Activated CD8-positive, alpha-beta memory T cell treated with anti-CD3 and anti-CD28 coated beads for 1 hour (primary cell): ENCODE data around the gene GALNS.
"Not testable (repeated sequence)": the region's sequence is repeated elsewhere in the genome, so short reads cannot be mapped to it uniquely, and the experiment has no call there.

Experiments
- DNase-seq, 2 donors: peaks; one replicate each; pipeline ENCODE4 v3.0.0-alpha.2; 2020; ENCODE audit warnings: low read depth in 1 of 2; ENCODE audit errors: extremely low read depth in 1 of 2

GALNS gene

DNA sequence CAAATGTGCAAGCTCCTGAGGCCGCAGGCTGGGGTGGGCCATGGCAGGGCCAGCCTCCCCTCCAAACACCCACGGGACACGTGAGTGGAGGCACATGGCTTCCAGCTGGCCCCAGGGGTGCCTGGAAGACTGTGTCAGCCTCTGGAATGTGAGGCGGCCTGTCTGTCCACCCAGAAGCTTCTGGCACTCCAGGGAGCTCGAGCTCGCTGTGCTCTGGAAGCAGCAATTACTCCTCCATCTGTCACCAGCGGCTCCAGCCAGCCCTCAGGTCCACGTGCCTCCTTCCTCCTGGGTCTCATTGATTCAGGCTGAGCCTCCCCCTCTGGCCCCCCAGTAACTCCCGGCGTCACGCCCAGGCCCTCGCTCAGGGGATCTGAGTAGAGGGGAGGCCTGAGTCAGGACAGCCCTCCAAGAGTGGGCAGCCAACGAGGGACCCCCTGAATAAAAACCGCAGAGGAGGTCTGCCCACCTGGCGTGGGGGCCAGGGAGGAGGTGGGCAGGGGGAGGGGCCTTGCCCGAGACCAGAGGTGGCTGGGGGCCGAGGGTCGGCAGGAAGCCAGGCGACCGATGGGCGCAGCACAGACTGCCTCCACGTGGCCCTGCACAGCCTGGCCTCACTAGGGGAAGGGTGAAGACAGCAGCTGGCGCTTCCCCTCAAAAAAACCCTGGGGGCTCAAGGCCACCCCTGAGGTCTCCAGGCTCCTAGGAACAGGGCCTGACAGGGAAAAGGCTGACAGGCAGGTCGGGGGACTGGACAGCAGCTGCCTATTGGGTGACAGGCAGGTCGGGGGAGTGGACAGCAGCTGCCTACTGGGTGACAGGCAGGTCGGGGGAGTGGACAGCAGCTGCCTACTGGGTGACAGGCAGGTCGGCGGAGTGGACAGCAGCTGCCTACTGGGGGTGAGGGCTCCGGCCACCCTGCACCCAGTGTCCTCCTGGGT is 83.6 kb downstream of the GALNS start:
- DNase-seq = no peak

DNA sequence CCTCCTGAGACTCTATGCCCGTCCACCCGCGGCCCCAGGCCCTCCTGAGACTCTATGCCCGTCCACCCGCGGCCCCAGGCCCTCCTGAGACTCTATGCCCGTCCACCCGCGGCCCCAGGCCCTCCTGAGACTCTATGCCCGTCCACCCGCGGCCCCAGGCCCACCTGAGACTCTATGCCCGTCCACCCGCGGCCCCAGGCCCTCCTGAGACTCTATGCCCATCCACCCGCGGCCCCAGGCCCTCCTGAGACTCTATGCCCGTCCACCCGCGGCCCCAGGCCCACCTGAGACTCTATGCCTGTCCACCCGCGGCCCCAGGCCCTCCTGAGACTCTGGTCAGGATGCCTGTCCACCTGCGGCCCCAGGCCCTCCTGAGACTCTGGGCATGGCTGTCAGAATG is 85.0 kb downstream of the GALNS start:
- not testable (repeated sequence) for DNase-seq

DNA sequence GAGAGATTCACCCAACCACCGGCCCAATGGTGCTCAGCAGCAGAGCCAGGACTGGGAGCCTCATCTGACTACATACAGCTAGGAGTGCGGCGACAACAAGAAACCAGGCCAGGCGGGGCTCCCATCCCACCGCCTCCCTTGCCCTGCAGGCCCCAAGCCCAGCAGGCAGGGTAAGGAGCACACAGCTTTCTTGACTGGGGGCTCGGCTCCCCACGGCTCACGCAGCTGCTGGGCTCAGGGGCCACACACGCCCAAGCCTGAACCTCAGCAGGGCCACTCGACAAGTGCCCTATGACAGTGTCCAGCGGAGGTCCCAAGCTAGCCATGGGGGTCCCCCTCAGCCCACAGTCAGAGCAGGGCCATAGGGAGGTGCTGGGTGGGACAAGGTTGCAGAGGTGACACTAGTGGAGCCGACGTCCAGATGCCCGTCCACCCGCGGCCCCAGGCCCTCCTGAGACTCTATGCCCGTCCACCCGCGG is 85.4 kb downstream of the GALNS start:
- DNase-seq = no peak

DNA sequence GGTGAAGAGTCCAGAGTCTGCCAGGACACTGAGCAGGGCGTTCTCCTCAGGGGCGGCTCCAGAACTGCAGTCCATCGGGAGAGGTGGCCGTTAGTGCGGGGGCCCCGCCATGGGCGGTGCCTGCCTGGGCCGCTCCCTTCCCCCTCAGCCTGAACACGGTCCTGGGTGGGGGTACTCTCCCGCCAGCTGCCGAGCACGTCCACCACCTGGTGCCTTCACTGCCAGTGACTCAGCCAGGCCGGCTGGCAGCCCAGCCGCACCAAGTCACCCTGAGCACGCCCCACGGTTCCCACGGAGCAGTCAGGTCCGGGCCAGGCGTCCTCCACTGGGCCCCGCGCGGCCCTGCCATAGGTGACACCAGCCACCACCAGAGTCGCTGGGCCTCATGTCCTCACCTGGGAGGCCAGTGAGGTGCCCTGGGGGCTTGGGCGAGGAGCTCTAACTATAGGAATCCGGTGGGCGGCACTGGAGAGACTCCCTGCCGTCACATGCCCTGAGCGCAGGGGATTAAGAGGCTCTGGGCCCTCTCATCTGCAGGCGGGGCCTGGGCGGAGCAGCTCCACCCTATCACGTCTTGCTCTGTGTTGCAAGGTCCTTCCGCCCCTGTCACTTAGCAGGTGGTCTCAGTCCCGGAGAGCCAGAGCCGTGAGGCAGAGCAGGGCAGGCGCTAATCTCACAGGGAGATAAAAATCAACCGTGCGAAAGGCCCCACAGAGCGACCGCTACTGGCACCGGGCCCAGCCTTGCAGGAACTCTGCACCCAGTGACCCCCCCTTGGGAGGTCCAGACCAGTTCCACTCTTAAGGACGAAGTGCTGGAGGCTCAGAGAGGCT is 86.1 kb downstream of the GALNS start:
- DNase-seq = no peak

GRCh38 chr16:88769617-88770460 is 86.9 kb downstream of the GALNS start:
- no peak for DNase-seq

DNA sequence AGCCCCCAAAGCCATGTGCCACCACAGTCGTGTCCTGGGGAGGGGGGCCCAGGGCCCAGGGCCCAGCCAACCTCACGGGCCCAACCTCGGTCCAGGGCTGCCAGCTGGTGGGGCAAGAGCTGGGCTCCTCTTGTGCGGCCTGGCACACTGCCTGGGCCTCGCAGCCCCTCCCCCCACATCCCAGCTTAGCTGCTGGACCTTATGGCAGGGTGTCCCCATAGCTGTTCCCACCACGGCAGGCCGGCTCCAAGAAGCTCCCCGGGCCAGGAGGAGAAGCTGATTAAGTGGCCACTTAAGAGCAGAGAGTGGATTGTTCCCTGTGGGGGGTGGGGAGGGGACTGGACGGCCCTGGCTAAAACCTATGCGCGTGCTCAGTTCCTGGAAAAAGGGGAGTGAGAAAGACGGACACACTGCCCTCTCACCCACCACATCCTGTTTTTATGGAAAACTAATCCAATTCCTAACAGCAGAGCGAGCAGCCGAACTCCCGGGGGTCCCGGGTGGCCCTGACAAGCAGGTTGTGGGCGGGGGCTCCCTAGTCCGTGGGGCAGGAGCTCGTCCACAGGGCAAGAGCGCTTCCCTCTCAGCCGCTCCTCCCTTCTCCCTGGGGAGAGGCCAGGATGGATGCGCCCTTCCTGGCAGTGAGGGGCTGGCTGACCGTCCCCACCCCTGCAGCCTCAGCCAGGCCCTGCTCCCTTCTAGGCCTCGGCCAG is 88.5 kb downstream of the GALNS start:
- no peak for DNase-seq

- DNase-seq = no peak
These were observed 89.1 kb downstream of the GALNS start for GRCh38 chr16:88767546-88768070.

GRCh38 chr16:88766975-88767374 is 89.8 kb downstream of the GALNS start:
- DNase-seq = no peak

DNA sequence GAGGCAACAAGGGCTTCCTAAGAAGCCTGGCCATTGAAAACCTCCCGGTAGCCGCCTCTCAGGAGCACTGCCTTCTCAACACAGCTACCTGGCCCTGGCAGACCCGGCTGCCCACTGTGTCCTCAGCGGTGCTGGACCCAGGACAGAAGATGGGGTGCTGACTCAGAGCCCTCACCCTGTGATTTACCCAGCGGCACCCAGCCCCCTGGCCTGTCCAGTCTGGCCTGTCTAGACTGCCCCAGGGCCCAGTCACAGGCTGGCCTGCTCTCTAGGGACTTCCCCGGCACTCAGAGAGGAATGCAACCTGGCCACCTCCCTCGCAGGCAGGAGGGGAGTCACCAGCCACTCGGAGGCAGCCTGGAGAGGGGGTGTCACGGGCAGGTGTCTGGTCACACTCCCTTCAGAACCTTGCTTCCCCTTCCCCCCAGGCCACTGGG is 91.8 kb downstream of the GALNS start:
- DNase-seq = no peak

DNA sequence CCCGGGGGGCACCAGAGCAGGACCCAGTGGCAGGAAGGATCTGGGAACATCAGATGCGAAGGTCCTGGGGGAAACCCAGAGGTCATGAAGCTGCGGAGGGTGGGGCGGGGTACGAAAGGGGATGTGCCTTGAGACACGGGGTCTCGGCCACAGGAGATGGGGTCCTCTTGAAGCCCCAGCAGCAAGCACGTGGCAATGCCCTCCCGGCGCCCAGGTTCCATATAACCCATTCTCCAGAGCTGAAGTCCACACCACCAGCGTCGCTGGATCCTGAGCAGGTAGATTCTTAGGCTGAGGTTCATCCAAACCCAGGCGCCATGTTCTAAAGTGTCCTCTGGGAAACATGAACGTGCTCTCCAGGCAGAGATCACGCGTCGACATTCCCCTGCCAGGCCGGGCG is 92.7 kb downstream of the GALNS start:
- DNase-seq = no peak
